ENCODE results near the gene DTNBP1.

DNA sequence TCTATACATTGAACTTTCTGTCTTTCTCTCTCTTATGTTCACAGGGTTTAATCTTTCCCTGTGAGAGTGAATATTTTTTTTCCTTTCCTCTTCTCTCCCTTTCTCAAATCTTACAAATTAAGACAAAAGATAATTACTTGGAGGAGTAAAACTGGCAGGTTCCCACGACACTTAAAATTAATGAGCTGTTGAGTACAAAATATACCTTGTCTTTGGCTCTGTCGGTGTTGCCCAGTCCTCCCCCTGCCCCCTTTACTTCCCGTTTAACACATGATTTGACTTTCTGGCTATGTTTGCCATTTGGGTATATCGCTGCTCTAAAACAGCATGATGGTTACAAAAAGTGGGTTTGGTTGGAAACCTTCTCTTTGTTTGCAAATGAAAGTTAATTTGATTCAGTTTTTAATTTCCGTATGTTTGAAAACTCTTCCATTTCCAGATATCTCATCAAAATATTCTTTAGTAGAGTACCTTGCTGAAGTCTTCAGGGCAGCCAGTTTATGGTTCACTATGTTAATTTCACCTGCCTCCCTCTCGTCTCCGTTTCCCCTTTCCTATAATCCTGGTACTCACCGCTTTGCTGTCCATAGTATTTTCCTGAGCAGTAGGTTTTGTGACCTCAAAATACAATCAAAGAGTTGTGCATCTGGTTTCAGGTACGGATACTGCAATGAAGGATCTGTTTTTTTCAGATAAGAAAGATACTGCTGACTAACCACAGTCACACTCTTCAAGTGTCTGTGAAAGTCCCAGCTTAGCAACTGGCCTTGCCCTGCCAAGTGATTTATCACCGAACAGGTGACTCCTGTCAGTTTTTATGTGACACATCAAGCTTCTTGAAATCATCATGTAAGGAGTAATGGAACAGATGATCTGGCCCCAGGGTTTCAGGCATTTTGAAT is 181.2 kb downstream of the DTNBP1 start:
- TF ChIP-seq, protein P1, sequence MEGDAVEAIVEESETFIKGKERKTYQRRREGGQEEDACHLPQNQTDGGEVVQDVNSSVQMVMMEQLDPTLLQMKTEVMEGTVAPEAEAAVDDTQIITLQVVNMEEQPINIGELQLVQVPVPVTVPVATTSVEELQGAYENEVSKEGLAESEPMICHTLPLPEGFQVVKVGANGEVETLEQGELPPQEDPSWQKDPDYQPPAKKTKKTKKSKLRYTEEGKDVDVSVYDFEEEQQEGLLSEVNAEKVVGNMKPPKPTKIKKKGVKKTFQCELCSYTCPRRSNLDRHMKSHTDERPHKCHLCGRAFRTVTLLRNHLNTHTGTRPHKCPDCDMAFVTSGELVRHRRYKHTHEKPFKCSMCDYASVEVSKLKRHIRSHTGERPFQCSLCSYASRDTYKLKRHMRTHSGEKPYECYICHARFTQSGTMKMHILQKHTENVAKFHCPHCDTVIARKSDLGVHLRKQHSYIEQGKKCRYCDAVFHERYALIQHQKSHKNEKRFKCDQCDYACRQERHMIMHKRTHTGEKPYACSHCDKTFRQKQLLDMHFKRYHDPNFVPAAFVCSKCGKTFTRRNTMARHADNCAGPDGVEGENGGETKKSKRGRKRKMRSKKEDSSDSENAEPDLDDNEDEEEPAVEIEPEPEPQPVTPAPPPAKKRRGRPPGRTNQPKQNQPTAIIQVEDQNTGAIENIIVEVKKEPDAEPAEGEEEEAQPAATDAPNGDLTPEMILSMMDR (IDR thresholded peaks at IDR 0.05; ENCODE audit: low read depth, low read length, poor library complexity, severe bottlenecking) = no peak
- no peak for TF ChIP-seq EZH2phosphoT487 (IDR thresholded peaks at IDR 0.05; ENCODE audit: borderline replicate concordance, low read length)
